ENCODE measurements around the gene PAPOLB.

- TF ChIP-seq CTCF (conservative IDR thresholded peaks at IDR 0.05) (no peak), EZH2 (IDR thresholded peaks at IDR 0.05; ENCODE audit: low read depth) (no peak)
Observed at GRCh38 chr7:4833176-4833575, 28.7 kb downstream of the PAPOLB start.

Data from PC-9 (cell line).